Esophagus squamous epithelium (tissue), 4 donors: ENCODE results near the gene SPC25.

Source experiments
- POLR2A ChIP-seq, 4 donors: fragments of 450-650 bp; IDR thresholded peaks; one replicate each; pipeline ENCODE4 v1.6.1; 2017; ENCODE audit warnings: antibody characterized with exemption in 4 of 4, mild to moderate bottlenecking in 4 of 4, moderate library complexity in 3 of 4
- TF ChIP-seq, protein P1 (sequence below), 6 experiments: fragments of 450-650 bp in 4 of 6; fragments of 200-600 bp in 2 of 6; sonication (generic) in 2 of 6; IDR thresholded peaks; one replicate each; pipeline ENCODE4 v1.5.1; 2016 to 2019; ENCODE audit warnings: antibody characterized with exemption in 6 of 6, mild to moderate bottlenecking in 4 of 6, moderate library complexity in 4 of 6

DNA sequence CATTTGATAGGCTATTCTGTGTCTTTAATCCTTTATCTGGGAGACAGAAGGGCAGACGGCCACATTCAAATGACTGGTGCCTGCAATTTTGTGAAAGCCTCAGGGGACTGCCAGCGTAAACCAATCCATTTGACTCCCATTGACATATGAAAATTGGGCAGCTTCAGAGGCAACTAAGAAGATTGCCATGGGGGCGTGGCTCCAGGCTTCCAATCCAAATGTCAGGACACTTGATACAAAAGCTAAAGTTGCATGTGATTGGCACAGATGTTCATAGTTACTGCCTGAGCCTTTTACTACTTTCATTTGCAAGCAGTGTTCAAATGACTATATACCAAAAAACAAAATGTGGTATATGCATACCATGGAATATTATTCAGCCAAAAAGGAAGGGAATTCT, 42.0 kb downstream of the SPC25 start:
- TF ChIP-seq POLR2A (IDR thresholded peaks at IDR 0.05) = no peak
- TF ChIP-seq, protein P1, sequence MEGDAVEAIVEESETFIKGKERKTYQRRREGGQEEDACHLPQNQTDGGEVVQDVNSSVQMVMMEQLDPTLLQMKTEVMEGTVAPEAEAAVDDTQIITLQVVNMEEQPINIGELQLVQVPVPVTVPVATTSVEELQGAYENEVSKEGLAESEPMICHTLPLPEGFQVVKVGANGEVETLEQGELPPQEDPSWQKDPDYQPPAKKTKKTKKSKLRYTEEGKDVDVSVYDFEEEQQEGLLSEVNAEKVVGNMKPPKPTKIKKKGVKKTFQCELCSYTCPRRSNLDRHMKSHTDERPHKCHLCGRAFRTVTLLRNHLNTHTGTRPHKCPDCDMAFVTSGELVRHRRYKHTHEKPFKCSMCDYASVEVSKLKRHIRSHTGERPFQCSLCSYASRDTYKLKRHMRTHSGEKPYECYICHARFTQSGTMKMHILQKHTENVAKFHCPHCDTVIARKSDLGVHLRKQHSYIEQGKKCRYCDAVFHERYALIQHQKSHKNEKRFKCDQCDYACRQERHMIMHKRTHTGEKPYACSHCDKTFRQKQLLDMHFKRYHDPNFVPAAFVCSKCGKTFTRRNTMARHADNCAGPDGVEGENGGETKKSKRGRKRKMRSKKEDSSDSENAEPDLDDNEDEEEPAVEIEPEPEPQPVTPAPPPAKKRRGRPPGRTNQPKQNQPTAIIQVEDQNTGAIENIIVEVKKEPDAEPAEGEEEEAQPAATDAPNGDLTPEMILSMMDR (IDR thresholded peaks at IDR 0.05) = no peak
